Measurements from ENCODE around the gene RTL1.

RTL1 gene

GRCh38 chr14:100836941-100837804 lies 66.3 kb downstream of the RTL1 start:
- TF ChIP-seq CTCF (IDR thresholded peaks at IDR 0.05; ENCODE audit: insufficient read depth, low read length) (no peak), POLR2AphosphoS5 (IDR thresholded peaks at IDR 0.05; ENCODE audit: low read depth) (no peak), REST (IDR thresholded peaks at IDR 0.05; ENCODE audit: insufficient replicate concordance, low read depth) (no peak), SPI1 (IDR thresholded peaks at IDR 0.05; ENCODE audit: borderline replicate concordance, low read depth) (no peak), GABPA (IDR thresholded peaks at IDR 0.05; ENCODE audit: low read depth) (no peak)
- Histone ChIP-seq H3K27ac (replicated peaks) (no peak overlapping the region), H3K27me3 (ENCODE audit: insufficient read depth, poor library complexity, severe bottlenecking) (no peaks in the 10 kb centered on the region), H3K4me3 (replicated peaks; ENCODE audit: insufficient read depth, low read length) (no peak overlapping the region)
- no peak for DNase-seq (ENCODE audit: low read depth in 1 of 2, low spot score in 1 of 2)

GRCh38 chr14:100836311-100836805 lies 67.2 kb downstream of the RTL1 start:
- DNase-seq (ENCODE audit: low read depth in 1 of 2, low spot score in 1 of 2): no peak
- TF ChIP-seq CTCF (IDR thresholded peaks at IDR 0.05; ENCODE audit: insufficient read depth, low read length): no peak
- no peak for TF ChIP-seq POLR2AphosphoS5 (IDR thresholded peaks at IDR 0.05; ENCODE audit: low read depth)
- no peak for TF ChIP-seq SPI1 (IDR thresholded peaks at IDR 0.05; ENCODE audit: borderline replicate concordance, low read depth)
- TF ChIP-seq REST (IDR thresholded peaks at IDR 0.05; ENCODE audit: insufficient replicate concordance, low read depth): no peak
- no peak for TF ChIP-seq GABPA (IDR thresholded peaks at IDR 0.05; ENCODE audit: low read depth)
- Histone ChIP-seq H3K27ac (replicated peaks) (no peak overlapping the region), H3K4me3 (replicated peaks; ENCODE audit: insufficient read depth, low read length) (no peak overlapping the region), H3K27me3 (ENCODE audit: insufficient read depth, poor library complexity, severe bottlenecking) (no peaks in the 10 kb centered on the region)

GRCh38 chr14:100835548-100836310 lies 67.8 kb downstream of the RTL1 start:
- Histone ChIP-seq H3K27me3 (ENCODE audit: insufficient read depth, poor library complexity, severe bottlenecking) (no peaks in the 10 kb centered on the region), H3K4me3 (replicated peaks; ENCODE audit: insufficient read depth, low read length) (no peak overlapping the region), H3K27ac (replicated peaks) (no peak overlapping the region)
- TF ChIP-seq GABPA (IDR thresholded peaks at IDR 0.05; ENCODE audit: low read depth) (no peak), REST (IDR thresholded peaks at IDR 0.05; ENCODE audit: insufficient replicate concordance, low read depth) (no peak), POLR2AphosphoS5 (IDR thresholded peaks at IDR 0.05; ENCODE audit: low read depth) (no peak), SPI1 (IDR thresholded peaks at IDR 0.05; ENCODE audit: borderline replicate concordance, low read depth) (no peak), CTCF (IDR thresholded peaks at IDR 0.05; ENCODE audit: insufficient read depth, low read length) (no peak)
- DNase-seq (ENCODE audit: low read depth in 1 of 2, low spot score in 1 of 2): no peak

Measured in HL-60 (cell line).